HepG2 (cell line): ENCODE results near the gene HLA-B. TPM values are rescaled to one million over a fixed set of nuclear protein-coding genes. Genes with fewer than 3 reads are reported as not detected.

Experiments
- CENPT ChIP-seq: sonication (generic); formaldehyde crosslinking; IDR thresholded peaks from 2 replicates; pipeline ENCODE4 v1.8.0; 2022; ENCODE audit warnings: low read depth, mild to moderate bottlenecking, moderate library complexity, missing genetic modification reagents
- NKX3-1 ChIP-seq: sonication (generic); formaldehyde crosslinking; IDR thresholded peaks from 2 replicates; pipeline ENCODE4 v1.5.0; 2020; ENCODE audit warnings: missing genetic modification reagents
- SP5 ChIP-seq: IDR thresholded peaks from 2 replicates; pipeline ENCODE4 v1.6.1; 2016; ENCODE audit warnings: low read depth, borderline replicate concordance
- THYN1 ChIP-seq: sonication (generic); formaldehyde crosslinking; IDR thresholded peaks from 2 replicates; pipeline ENCODE4 v1.8.1; 2023; ENCODE audit warnings: low read depth, mild to moderate bottlenecking, moderate library complexity, missing genetic modification reagents, borderline replicate concordance
- ZFP90 ChIP-seq: sonication (generic); formaldehyde crosslinking; IDR thresholded peaks from 2 replicates; pipeline ENCODE4 v1.8.0; 2022; ENCODE audit warnings: missing genetic modification reagents, mild to moderate bottlenecking, inconsistent platforms, borderline replicate concordance
- ZNF333 ChIP-seq: sonication (generic); formaldehyde crosslinking; IDR thresholded peaks from 2 replicates; pipeline ENCODE4 v1.4.0; 2020; ENCODE audit warnings: mild to moderate bottlenecking, missing genetic modification reagents, borderline replicate concordance
- ZNF547 ChIP-seq: sonication (generic); formaldehyde crosslinking; IDR thresholded peaks from 2 replicates; pipeline ENCODE4 v1.5.1; 2020; ENCODE audit warnings: mild to moderate bottlenecking, missing genetic modification reagents
- polyA plus RNA-seq, 8 experiments: library from polyadenylated mRNA; depleted of rRNA in 3 of 8; stranded (reverse) in 7 of 8; unstranded in 1 of 8; fragments of >200 nt; fragmentation: Illumina TruSeq in 4 of 8; extraction: Trizol in 4 of 8; gene quantifications; 2 replicates each; pipeline versions ENCODE4 v1.2.1 to v1.2.3, GENCODE V29; 2011 to 2016; ENCODE audit warnings: low read depth in 4 of 8, missing spikeins in 1 of 8, mixed read lengths in 1 of 8; ENCODE audit not compliant: insufficient read depth in 1 of 8
- total RNA-seq, 5 experiments: library from RNA; depleted of rRNA; stranded (reverse); fragments of >200 nt; fragmentation: Illumina TruSeq; extraction: Trizol; gene quantifications; 2 replicates each; pipeline ENCODE4 v1.2.3, GENCODE V29; 2016; ENCODE audit warnings: low read depth in 1 of 5
- TF ChIP-seq, protein P1 (sequence below): sonication (generic); formaldehyde crosslinking; IDR thresholded peaks from 2 replicates; pipeline ENCODE4 v1.5.0; 2020; ENCODE audit warnings: mild to moderate bottlenecking, missing genetic modification reagents, borderline replicate concordance
- TF ChIP-seq, protein P2 (sequence below): sonication (generic); formaldehyde crosslinking; IDR thresholded peaks from 2 replicates; pipeline ENCODE4 v1.4.0; 2020; ENCODE audit warnings: missing genetic modification reagents
- TF ChIP-seq, protein P3 (sequence below): sonication (generic); formaldehyde crosslinking; IDR thresholded peaks from 2 replicates; pipeline ENCODE4 v1.5.0; 2020; ENCODE audit warnings: missing genetic modification reagents
- TF ChIP-seq, protein P4 (sequence below), 2 experiments: IDR thresholded peaks; 2 replicates each; pipeline ENCODE4 v1.6.1; 2011 to 2012; ENCODE audit warnings: low read length in 2 of 2, borderline replicate concordance in 1 of 2, low read depth in 1 of 2, mild to moderate bottlenecking in 1 of 2, moderate library complexity in 1 of 2
- TF ChIP-seq, protein P5 (sequence below), 2 experiments: sonication (generic) in 1 of 2; formaldehyde crosslinking in 1 of 2; IDR thresholded peaks; 2 replicates each; pipeline versions ENCODE4 v1.6.1 to v1.9.0; 2014 to 2022; ENCODE audit warnings: antibody characterized with exemption in 1 of 2, borderline replicate concordance in 1 of 2, inconsistent platforms in 1 of 2, low read depth in 1 of 2, missing genetic modification reagents in 1 of 2

Gene HLA-B
- total and polyA plus RNA-seq, 2 of the 13 experiments (the other 11 are each of a cell fraction or from before 2014, with no cell fraction given): 35.3 to 88.9 TPM

DNA sequence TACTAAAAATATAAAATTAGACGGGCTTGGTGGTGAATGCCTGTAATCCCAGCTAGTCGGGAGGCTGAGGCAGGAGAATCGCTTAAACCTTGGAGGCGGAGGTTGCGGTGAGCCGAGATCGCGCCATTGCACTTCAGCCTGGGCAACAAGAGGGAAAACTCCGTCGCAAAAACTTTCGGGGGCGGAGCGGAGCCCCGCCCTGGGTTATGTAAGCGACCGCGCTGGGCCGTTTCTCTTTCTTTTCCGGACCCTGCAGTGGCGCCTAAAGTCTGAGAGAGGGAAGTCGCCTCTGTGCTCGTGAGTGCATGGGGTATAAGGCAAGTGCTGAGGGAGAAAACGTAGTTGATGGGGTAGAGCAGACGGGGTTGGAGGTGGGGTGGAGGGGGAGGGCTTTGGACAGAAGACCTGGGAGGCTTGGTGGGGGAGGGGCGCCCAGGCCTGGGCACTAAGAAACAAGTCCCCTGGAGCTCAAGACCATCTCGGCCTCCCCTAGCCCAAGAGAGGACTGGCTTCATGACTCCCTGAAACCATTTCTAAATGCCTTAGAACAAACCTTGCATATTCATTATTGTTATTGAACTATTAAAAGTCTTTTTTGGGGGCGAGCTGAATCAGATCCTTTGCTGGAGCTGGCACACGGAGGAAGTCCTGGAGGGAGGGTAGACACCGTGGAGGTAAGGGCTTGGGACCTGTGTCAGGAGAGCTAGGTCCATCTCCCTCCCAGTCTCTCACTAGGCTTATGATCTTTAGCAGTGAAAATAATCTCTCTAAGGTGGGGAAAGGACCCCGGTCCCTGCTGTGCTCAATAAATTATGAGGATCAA lies 43.7 kb upstream of the HLA-B start (continued):
- TF ChIP-seq, protein P1, sequence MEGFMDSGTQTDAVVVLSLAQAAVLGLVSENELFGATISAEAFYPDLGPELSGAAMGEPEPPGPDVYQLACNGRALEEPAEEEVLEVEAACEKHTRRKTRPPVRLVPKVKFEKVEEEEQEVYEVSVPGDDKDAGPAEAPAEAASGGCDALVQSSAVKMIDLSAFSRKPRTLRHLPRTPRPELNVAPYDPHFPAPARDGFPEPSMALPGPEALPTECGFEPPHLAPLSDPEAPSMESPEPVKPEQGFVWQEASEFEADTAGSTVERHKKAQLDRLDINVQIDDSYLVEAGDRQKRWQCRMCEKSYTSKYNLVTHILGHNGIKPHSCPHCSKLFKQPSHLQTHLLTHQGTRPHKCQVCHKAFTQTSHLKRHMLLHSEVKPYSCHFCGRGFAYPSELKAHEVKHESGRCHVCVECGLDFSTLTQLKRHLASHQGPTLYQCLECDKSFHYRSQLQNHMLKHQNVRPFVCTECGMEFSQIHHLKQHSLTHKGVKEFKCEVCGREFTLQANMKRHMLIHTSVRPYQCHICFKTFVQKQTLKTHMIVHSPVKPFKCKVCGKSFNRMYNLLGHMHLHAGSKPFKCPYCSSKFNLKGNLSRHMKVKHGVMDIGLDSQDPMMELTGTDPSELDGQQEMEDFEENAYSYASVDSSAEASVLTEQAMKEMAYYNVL (CRISPR knock-in tag): peak; percentile 78; the same call in 1 of the 2 replicates
- TF ChIP-seq, protein P2, sequence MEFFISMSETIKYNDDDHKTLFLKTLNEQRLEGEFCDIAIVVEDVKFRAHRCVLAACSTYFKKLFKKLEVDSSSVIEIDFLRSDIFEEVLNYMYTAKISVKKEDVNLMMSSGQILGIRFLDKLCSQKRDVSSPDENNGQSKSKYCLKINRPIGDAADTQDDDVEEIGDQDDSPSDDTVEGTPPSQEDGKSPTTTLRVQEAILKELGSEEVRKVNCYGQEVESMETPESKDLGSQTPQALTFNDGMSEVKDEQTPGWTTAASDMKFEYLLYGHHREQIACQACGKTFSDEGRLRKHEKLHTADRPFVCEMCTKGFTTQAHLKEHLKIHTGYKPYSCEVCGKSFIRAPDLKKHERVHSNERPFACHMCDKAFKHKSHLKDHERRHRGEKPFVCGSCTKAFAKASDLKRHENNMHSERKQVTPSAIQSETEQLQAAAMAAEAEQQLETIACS (CRISPR knock-in tag): 0 out of 2 replicates have a peak, but pooled peaks have one; percentile 21
- TF ChIP-seq CENPT (CRISPR knock-in tag) (no peak), ZNF547 (CRISPR knock-in tag) (0 out of 2 replicates have a peak, but pooled peaks have one; percentile 24), ZFP90 (peak; percentile 57; the same call in 1 of the 2 replicates), SP5 (CRISPR knock-in tag) (peak; percentile 83; the same call in 1 of the 2 replicates), ZNF333 (CRISPR knock-in tag) (0 out of 2 replicates have a peak, but pooled peaks have one; percentile 38), THYN1 (CRISPR knock-in tag) (no peak), NKX3-1 (CRISPR knock-in tag) (peak; percentile 42; the same call in 1 of the 2 replicates)
- TF ChIP-seq, protein P3, sequence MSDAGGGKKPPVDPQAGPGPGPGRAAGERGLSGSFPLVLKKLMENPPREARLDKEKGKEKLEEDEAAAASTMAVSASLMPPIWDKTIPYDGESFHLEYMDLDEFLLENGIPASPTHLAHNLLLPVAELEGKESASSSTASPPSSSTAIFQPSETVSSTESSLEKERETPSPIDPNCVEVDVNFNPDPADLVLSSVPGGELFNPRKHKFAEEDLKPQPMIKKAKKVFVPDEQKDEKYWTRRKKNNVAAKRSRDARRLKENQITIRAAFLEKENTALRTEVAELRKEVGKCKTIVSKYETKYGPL (CRISPR knock-in tag): peak; percentile 87; the same call in 1 of the 2 replicates
- TF ChIP-seq, protein P4, sequence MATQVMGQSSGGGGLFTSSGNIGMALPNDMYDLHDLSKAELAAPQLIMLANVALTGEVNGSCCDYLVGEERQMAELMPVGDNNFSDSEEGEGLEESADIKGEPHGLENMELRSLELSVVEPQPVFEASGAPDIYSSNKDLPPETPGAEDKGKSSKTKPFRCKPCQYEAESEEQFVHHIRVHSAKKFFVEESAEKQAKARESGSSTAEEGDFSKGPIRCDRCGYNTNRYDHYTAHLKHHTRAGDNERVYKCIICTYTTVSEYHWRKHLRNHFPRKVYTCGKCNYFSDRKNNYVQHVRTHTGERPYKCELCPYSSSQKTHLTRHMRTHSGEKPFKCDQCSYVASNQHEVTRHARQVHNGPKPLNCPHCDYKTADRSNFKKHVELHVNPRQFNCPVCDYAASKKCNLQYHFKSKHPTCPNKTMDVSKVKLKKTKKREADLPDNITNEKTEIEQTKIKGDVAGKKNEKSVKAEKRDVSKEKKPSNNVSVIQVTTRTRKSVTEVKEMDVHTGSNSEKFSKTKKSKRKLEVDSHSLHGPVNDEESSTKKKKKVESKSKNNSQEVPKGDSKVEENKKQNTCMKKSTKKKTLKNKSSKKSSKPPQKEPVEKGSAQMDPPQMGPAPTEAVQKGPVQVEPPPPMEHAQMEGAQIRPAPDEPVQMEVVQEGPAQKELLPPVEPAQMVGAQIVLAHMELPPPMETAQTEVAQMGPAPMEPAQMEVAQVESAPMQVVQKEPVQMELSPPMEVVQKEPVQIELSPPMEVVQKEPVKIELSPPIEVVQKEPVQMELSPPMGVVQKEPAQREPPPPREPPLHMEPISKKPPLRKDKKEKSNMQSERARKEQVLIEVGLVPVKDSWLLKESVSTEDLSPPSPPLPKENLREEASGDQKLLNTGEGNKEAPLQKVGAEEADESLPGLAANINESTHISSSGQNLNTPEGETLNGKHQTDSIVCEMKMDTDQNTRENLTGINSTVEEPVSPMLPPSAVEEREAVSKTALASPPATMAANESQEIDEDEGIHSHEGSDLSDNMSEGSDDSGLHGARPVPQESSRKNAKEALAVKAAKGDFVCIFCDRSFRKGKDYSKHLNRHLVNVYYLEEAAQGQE (IDR thresholded peaks at IDR 0.05; ENCODE audit: borderline replicate concordance in 1 of 2, low read depth in 1 of 2, low read length in 2 of 2): no peak
- TF ChIP-seq, protein P5, sequence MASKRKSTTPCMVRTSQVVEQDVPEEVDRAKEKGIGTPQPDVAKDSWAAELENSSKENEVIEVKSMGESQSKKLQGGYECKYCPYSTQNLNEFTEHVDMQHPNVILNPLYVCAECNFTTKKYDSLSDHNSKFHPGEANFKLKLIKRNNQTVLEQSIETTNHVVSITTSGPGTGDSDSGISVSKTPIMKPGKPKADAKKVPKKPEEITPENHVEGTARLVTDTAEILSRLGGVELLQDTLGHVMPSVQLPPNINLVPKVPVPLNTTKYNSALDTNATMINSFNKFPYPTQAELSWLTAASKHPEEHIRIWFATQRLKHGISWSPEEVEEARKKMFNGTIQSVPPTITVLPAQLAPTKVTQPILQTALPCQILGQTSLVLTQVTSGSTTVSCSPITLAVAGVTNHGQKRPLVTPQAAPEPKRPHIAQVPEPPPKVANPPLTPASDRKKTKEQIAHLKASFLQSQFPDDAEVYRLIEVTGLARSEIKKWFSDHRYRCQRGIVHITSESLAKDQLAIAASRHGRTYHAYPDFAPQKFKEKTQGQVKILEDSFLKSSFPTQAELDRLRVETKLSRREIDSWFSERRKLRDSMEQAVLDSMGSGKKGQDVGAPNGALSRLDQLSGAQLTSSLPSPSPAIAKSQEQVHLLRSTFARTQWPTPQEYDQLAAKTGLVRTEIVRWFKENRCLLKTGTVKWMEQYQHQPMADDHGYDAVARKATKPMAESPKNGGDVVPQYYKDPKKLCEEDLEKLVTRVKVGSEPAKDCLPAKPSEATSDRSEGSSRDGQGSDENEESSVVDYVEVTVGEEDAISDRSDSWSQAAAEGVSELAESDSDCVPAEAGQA (IDR thresholded peaks at IDR 0.05; ENCODE audit: low read depth): no peak
- TF ChIP-seq, protein P5 (CRISPR knock-in tag; IDR thresholded peaks at IDR 0.05; ENCODE audit: borderline replicate concordance): 0 out of 2 replicates have a peak, but pooled peaks have one; percentile 20
